Neural cell (in vitro differentiated cells): ENCODE measurements around the gene KCNJ10.

Source experiments
- CTCF ChIP-seq: fragments of 450-650 bp; IDR thresholded peaks from 2 replicates; pipeline ENCODE4 v1.5.1; 2014; ENCODE audit warnings: antibody characterized with exemption, mild to moderate bottlenecking, moderate library complexity; ENCODE audit not compliant: poor library complexity, severe bottlenecking
- EP300 ChIP-seq: fragments of 450-650 bp; conservative IDR thresholded peaks from 2 replicates; pipeline ENCODE4 v1.6.1; 2014; ENCODE audit warnings: antibody characterized with exemption, mild to moderate bottlenecking, moderate library complexity; ENCODE audit not compliant: poor library complexity, severe bottlenecking
- EZH2 ChIP-seq: fragments of 200-600, 300-800 bp; shearing (Covaris generic), sonication (generic); IDR thresholded peaks from 2 replicates; pipeline ENCODE4 v1.6.1; 2014; ENCODE audit warnings: antibody characterized with exemption, low read length, borderline replicate concordance, mild to moderate bottlenecking; ENCODE audit not compliant: insufficient read depth, poor library complexity, severe bottlenecking
- POLR2AphosphoS5 ChIP-seq: IDR thresholded peaks from 2 replicates; pipeline ENCODE4 v1.6.1; 2012
- RAD21 ChIP-seq: fragments of 450-650 bp; conservative IDR thresholded peaks from 2 replicates; pipeline ENCODE4 v1.6.1; 2014; ENCODE audit warnings: antibody characterized with exemption, mild to moderate bottlenecking, moderate library complexity
- TAF1 ChIP-seq: IDR thresholded peaks from 2 replicates; pipeline ENCODE4 v1.6.1; 2012; ENCODE audit warnings: low read depth

- TF ChIP-seq CTCF: no peak
- TF ChIP-seq EP300: no peak
- no peak for TF ChIP-seq TAF1
- no peak for TF ChIP-seq POLR2AphosphoS5
- TF ChIP-seq RAD21: no peak
- no peak for TF ChIP-seq EZH2
These were observed 7.8 kb downstream of the KCNJ10 start for GRCh38 chr1:160062230-160062532.
